ENCODE measurements around the gene PRR7.
"Not testable (repeated sequence)": the region's sequence is repeated elsewhere in the genome, so short reads cannot be mapped to it uniquely, and the experiment has no call there.

PRR7 gene

GRCh38 chr5:177420472-177420871 is 26.1 kb upstream of the PRR7 start:
- in situ Hi-C loops (cut with HindIII; ENCODE audit: low pct_ligation_motif_present, low pct_unique_long_range_greater_than_20kb, low sequenced_read_pairs); DNase-seq: not testable (repeated sequence)

- DNase-seq = no peak
- in situ Hi-C loops (cut with HindIII; ENCODE audit: low pct_ligation_motif_present, low pct_unique_long_range_greater_than_20kb, low sequenced_read_pairs) = no loop called here
Observed at GRCh38 chr5:177421062-177421798, 25.4 kb upstream of the PRR7 start.

GRCh38 chr5:177423671-177424070 is 22.9 kb upstream of the PRR7 start:
- in situ Hi-C loops (cut with HindIII; ENCODE audit: low pct_ligation_motif_present, low pct_unique_long_range_greater_than_20kb, low sequenced_read_pairs) = no loop called here
- DNase-seq = no peak

- DNase-seq = no peak
- in situ Hi-C loops (cut with HindIII; ENCODE audit: low pct_ligation_motif_present, low pct_unique_long_range_greater_than_20kb, low sequenced_read_pairs) = no loop called here
Observed at GRCh38 chr5:177425196-177425800, 21.3 kb upstream of the PRR7 start.

- peak; percentile 99 for DNase-seq
- in situ Hi-C loops (cut with HindIII; ENCODE audit: low pct_ligation_motif_present, low pct_unique_long_range_greater_than_20kb, low sequenced_read_pairs) = no loop called here
Observed at GRCh38 chr5:177425801-177426565, 20.6 kb upstream of the PRR7 start.

- in situ Hi-C loops (cut with HindIII; ENCODE audit: low pct_ligation_motif_present, low pct_unique_long_range_greater_than_20kb, low sequenced_read_pairs) = no loop called here
- peak; percentile 38 for DNase-seq
Observed at GRCh38 chr5:177426566-177427210, 19.9 kb upstream of the PRR7 start, which contains the start of gene GRK6. GRK6 (plus strand) TSS chr5:177426676; CDS start chr5:177426846, 170 bp downstream.

GRCh38 chr5:177427211-177427822 is 19.3 kb upstream of the PRR7 start:
- no peak for DNase-seq
- in situ Hi-C loops (cut with HindIII; ENCODE audit: low pct_ligation_motif_present, low pct_unique_long_range_greater_than_20kb, low sequenced_read_pairs) = no loop called here

- in situ Hi-C loops (cut with HindIII; ENCODE audit: low pct_ligation_motif_present, low pct_unique_long_range_greater_than_20kb, low sequenced_read_pairs) = no loop called here
- no peak for DNase-seq
Observed at GRCh38 chr5:177427919-177428573, 18.6 kb upstream of the PRR7 start.

GRCh38 chr5:177428574-177429217 is 17.9 kb upstream of the PRR7 start:
- no peak for DNase-seq
- in situ Hi-C loops (cut with HindIII; ENCODE audit: low pct_ligation_motif_present, low pct_unique_long_range_greater_than_20kb, low sequenced_read_pairs) = no loop called here

GRCh38 chr5:177429248-177430040 is 17.2 kb upstream of the PRR7 start:
- DNase-seq = no peak
- in situ Hi-C loops (cut with HindIII; ENCODE audit: low pct_ligation_motif_present, low pct_unique_long_range_greater_than_20kb, low sequenced_read_pairs) = no loop called here

GRCh38 chr5:177430140-177430951 is 16.3 kb upstream of the PRR7 start:
- in situ Hi-C loops (cut with HindIII; ENCODE audit: low pct_ligation_motif_present, low pct_unique_long_range_greater_than_20kb, low sequenced_read_pairs) = no loop called here

GRCh38 chr5:177430972-177431316 is 15.7 kb upstream of the PRR7 start:
- no peak for DNase-seq
- in situ Hi-C loops (cut with HindIII; ENCODE audit: low pct_ligation_motif_present, low pct_unique_long_range_greater_than_20kb, low sequenced_read_pairs) = no loop called here

More at GRCh38 chr5:177430140-177430951, 16.3 kb upstream of the PRR7 start:
- DNase-seq = no peak

- in situ Hi-C loops (cut with HindIII; ENCODE audit: low pct_ligation_motif_present, low pct_unique_long_range_greater_than_20kb, low sequenced_read_pairs) = no loop called here
- no peak for DNase-seq
Observed at GRCh38 chr5:177431317-177432142, 15.1 kb upstream of the PRR7 start.

- no peak for DNase-seq
- in situ Hi-C loops (cut with HindIII; ENCODE audit: low pct_ligation_motif_present, low pct_unique_long_range_greater_than_20kb, low sequenced_read_pairs) = no loop called here
Observed at GRCh38 chr5:177432143-177432838, 14.3 kb upstream of the PRR7 start.

Data from ACHN (cell line).